Calu3 (cell line): Measurements from ENCODE around the gene DCN. TPM values are rescaled to one million over a fixed set of nuclear protein-coding genes. Genes with fewer than 3 reads are reported as not detected.
A peak's percentile ranks its signal among the peaks of the same experiment; 100 is the strongest.

Experiments
- BruUV-seq: library from RNA; stranded (reverse); fragments of 400-500 nt; replicated peaks from 2 replicates; lab custom pipeline; 2021; lab: Mats Ljungman, UMichigan
- CTCF ChIA-PET: fragments of 300-600 bp; sonication (Branson Sonifier 250); formaldehyde crosslinking; loops from one replicate; lab custom pipeline; 2022; ENCODE audit warnings: antibody characterized with exemption; lab: Charles Lee
- DNase-seq: peaks from one replicate; pipeline ENCODE4 v3.0.0; 2022
- H3K27ac Mint-ChIP-seq: one replicate; pipeline ENCODE4 v1.8.0; 2022; ENCODE audit warnings: mixed read lengths; ENCODE audit not compliant: unreplicated experiment
- H3K27me3 Mint-ChIP-seq: one replicate; pipeline ENCODE4 v1.8.0; 2022; ENCODE audit warnings: mixed read lengths; ENCODE audit not compliant: unreplicated experiment
- H3K36me3 Mint-ChIP-seq: one replicate; pipeline ENCODE4 v1.8.0; 2022; ENCODE audit warnings: mild to moderate bottlenecking, moderate library complexity, mixed read lengths; ENCODE audit not compliant: insufficient read depth, unreplicated experiment
- H3K4me1 Mint-ChIP-seq: one replicate; pipeline ENCODE4 v1.8.0; 2022; ENCODE audit warnings: mild to moderate bottlenecking, low read depth, mixed read lengths; ENCODE audit not compliant: unreplicated experiment
- H3K4me3 Mint-ChIP-seq: one replicate; pipeline ENCODE4 v1.8.0; 2022; ENCODE audit warnings: mild to moderate bottlenecking, low read depth, moderate library complexity, mixed read lengths; ENCODE audit not compliant: unreplicated experiment
- H3K9me3 Mint-ChIP-seq: one replicate; pipeline ENCODE4 v1.8.0; 2022; ENCODE audit warnings: low read depth, mixed read lengths; ENCODE audit not compliant: unreplicated experiment
- CTCF ChIP-seq: fragments of 200-600 bp; IDR thresholded peaks from one replicate; pipeline ENCODE4 v1.8.0; 2022; ENCODE audit warnings: antibody characterized with exemption; ENCODE audit not compliant: unreplicated experiment
- intact Hi-C: fragments of 100-400 bp; cut with micrococcal nuclease; formaldehyde crosslinking; loops from one replicate; pipeline ENCODE4 v1.10.0; 2022; ENCODE audit not compliant: unreplicated experiment
- total RNA-seq: library from RNA; stranded (reverse); gene quantifications from 2 replicates; pipeline ENCODE4 v1.2.3, GENCODE V29; 2022

Gene DCN
- total RNA-seq, 1 experiment from 2014 or later = not detected

- intact Hi-C loops = loop anchor here (1.0 to 5.0 kb wide), 3 partner anchors 148 to 201 kb away; no protein-coding TSS in a partner anchor
- no TSS peak for BruUV-seq
- DNase-seq = no peak
- Mint-ChIP-seq H3K36me3 (no peaks in the 10 kb centered on the region), H3K27ac (no peak overlapping the region), H3K4me1 (no peaks in the 10 kb centered on the region), H3K4me3 (no peak overlapping the region), H3K27me3 (no peaks in the 10 kb centered on the region), H3K9me3 (no peaks in the 10 kb centered on the region)
- TF ChIP-seq CTCF = no peak
- CTCF ChIA-PET = no interaction called here
Measured at GRCh38 chr12:91178781-91179180, 3.8 kb downstream of the DCN start.

- CTCF ChIA-PET = no interaction called here
- no peaks in the 10 kb centered on the region for H3K4me1 Mint-ChIP-seq
- H3K4me3 Mint-ChIP-seq = no peak overlapping the region
- no TSS peak for BruUV-seq
- H3K36me3 Mint-ChIP-seq = no peaks in the 10 kb centered on the region
- no peak overlapping the region for H3K27ac Mint-ChIP-seq
- H3K27me3 Mint-ChIP-seq = no peaks in the 10 kb centered on the region
- peak; percentile 19 for TF ChIP-seq CTCF
- DNase-seq = no peak
- H3K9me3 Mint-ChIP-seq = no peaks in the 10 kb centered on the region
- intact Hi-C loops = loop anchor here (1.0 to 5.0 kb wide), 3 partner anchors 148 to 201 kb away; no protein-coding TSS in a partner anchor
Measured at GRCh38 chr12:91178139-91178561, 4.5 kb downstream of the DCN start.

DNA sequence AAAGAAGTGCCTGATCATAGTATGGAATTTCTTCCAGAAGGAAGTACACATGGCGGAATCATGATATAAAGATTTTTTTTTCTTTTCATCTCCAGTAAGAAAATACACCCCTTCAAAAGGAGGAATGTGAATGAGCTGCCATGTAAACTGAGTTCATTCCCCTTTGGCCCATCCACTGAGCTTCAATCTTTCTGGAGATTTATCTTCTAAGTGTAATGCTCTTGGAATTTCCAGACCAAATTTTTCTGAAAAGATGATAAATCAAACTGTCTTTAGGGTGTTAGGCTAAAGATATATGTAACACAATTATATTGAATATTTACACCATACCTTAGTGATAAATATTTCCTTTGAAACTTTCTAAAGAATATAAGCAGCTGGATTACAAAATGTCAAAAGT, 5.2 kb downstream of the DCN start:
- no TSS peak for BruUV-seq
- no peaks in the 10 kb centered on the region for H3K9me3 Mint-ChIP-seq
- no peak overlapping the region for H3K27ac Mint-ChIP-seq
- no peak for DNase-seq
- no peak for TF ChIP-seq CTCF
- H3K27me3 Mint-ChIP-seq = no peaks in the 10 kb centered on the region
- H3K4me3 Mint-ChIP-seq = no peak overlapping the region
- H3K36me3 Mint-ChIP-seq = no peaks in the 10 kb centered on the region
- CTCF ChIA-PET = interaction anchor here (1.3 kb wide), 1 partner anchor 8 kb away, joined by 3 read pairs; no protein-coding TSS in a partner anchor
- intact Hi-C loops = loop anchor here (5.0 kb wide), 1 partner anchor 200 kb away; no protein-coding TSS in a partner anchor
- H3K4me1 Mint-ChIP-seq = no peaks in the 10 kb centered on the region

DNA sequence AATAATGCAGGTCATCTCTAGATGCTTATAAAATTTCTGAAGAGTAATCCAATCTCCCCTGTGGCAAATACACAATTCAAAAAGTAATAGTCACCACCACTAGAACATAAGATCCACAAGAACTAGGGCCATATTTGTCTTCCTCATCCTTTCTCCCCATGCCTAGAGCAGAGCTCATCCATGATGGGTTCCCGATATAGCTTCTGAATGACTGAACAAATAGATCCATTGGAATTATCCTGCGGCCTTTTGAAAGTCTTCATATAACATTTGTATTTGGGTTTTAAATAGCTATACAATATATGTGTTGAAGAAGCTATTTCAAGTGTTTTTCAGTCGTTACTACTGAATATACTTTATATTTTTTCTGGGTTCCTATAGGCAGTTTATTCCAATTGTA, 5.7 kb downstream of the DCN start:
- CTCF ChIA-PET = interaction anchor here (1.3 kb wide), 1 partner anchor 9 kb away, joined by 3 read pairs; no protein-coding TSS in a partner anchor
- no peaks in the 10 kb centered on the region for H3K9me3 Mint-ChIP-seq
- no peaks in the 10 kb centered on the region for H3K4me1 Mint-ChIP-seq
- TF ChIP-seq CTCF = no peak
- no peak for DNase-seq
- BruUV-seq = no TSS peak
- H3K36me3 Mint-ChIP-seq = no peaks in the 10 kb centered on the region
- no peak overlapping the region for H3K4me3 Mint-ChIP-seq
- no peaks in the 10 kb centered on the region for H3K27me3 Mint-ChIP-seq
- intact Hi-C loops = loop anchor here (5.0 kb wide), 1 partner anchor 200 kb away; no protein-coding TSS in a partner anchor
- H3K27ac Mint-ChIP-seq = no peak overlapping the region
